ENCODE measurements around the gene THOC6.

- no peak for TF ChIP-seq CTCF (IDR thresholded peaks at IDR 0.05)
- no peak for TF ChIP-seq POLR2A (IDR thresholded peaks at IDR 0.05)
Measured at GRCh38 chr16:3014971-3015370, 8.9 kb upstream of the THOC6 start.

All from thyroid gland (tissue), 4 donors.